Pancreas (tissue), 10 donors: ENCODE results near the gene OTULIN. TPM values are rescaled to one million over a fixed set of nuclear protein-coding genes. Genes with fewer than 3 reads are reported as not detected.

ENCODE experiments used
- ATAC-seq, 4 donors: fragments of 200-7000 bp; cut with Tn5 transposase; one replicate each; pipeline versions ENCODE4 v1.8.0 to v1.9.1; 2020; ENCODE audit warnings: mild to moderate bottlenecking in 4 of 4, moderate library complexity in 4 of 4
- DNase-seq, 6 donors: peaks; one replicate each; pipeline ENCODE4 v3.0.0-alpha.2; 2020
- FAIRE-seq: peaks from 2 replicates; lab custom pipeline; 2012; peaks lifted over from hg19 to GRCh38; lab: Jason Lieb, UNC
- H3K27ac ChIP-seq, 4 donors: fragments of 200-600 bp; sonication (generic); 1 replicate in 3 of 4; 2 replicates in 1 of 4; pipeline versions ENCODE4 v1.5.0 to v1.8.0; 2020
- H3K27me3 ChIP-seq, 4 donors: fragments of 200-600 bp; one replicate each; pipeline ENCODE4 v1.8.0; 2021
- H3K36me3 ChIP-seq, 3 donors: fragments of 200-600 bp; sonication (generic) in 1 of 3; one replicate each; pipeline versions ENCODE4 v1.5.0 to v1.8.0; 2020 to 2021
- H3K4me1 ChIP-seq, 3 donors: fragments of 200-600 bp; one replicate each; pipeline ENCODE4 v1.8.0; 2021
- H3K4me3 ChIP-seq, 4 donors: fragments of 200-600 bp; sonication (generic) in 2 of 4; one replicate each; pipeline versions ENCODE4 v1.5.0 to v1.8.0; 2020 to 2021
- H3K9me3 ChIP-seq, 4 donors: fragments of 200-600 bp; one replicate each; pipeline ENCODE4 v1.8.0; 2021
- WGBS, 2 donors: extraction: QIAGEN DNeasy Blood & Tissue Kit; methylation state at CpG; one replicate each; pipeline ENCODE4 v1.1.7; 2013; 5-methylcytosine and 5-hydroxymethylcytosine counted together
- intact Hi-C, 3 donors: fragments of 100-400 bp; cut with DNase I; formaldehyde crosslinking; loops; one replicate each; pipeline versions ENCODE4 v1.11.1 to v1.14.2; 2022
- polyA plus RNA-seq, 2 donors: library from polyadenylated mRNA; stranded (reverse); fragments of 200-250 nt; gene quantifications; one replicate each; pipeline ENCODE4 v1.2.3, GENCODE V29; 2013
- total RNA-seq, 6 donors: library from RNA; stranded (reverse); fragmentation: NEBNext Ultra II Directional in 4 of 6; extraction: Animal tissue kit (Norgen Biotek cat#: 25700) in 4 of 6; gene quantifications; one replicate each; pipeline versions ENCODE4 v1.2.1 to v1.2.4, GENCODE V29; 2021 to 2023
- TF ChIP-seq, protein P1 (sequence below), 4 donors: fragments of 200-600 bp; sonication (generic) in 3 of 4; IDR thresholded peaks; one replicate each; pipeline versions ENCODE4 v1.5.0 to v1.8.0; 2021; ENCODE audit warnings: antibody characterized with exemption in 4 of 4
- donor health status: healthy with polysubstance abuse.
- donor health status: DM: no; HTN: no; CAD: no; lungs with moderate emphysema.
- donor health status: DM: no; HTN: no; CAD: no.
- donor health status: control.
- donor health status: control.
- donor health status: Bipolar disorder and iron deficiency.
- donor health status: DM: yes; HTN: yes; CAD: no.
- donor health status: DM: no; HTN: no; CAD: no.
- donor health status: DM: no; HTN: no; CAD: no.
- donor health status: DM: yes; HTN: yes; CAD: no.

OTULIN gene
- total and polyA plus RNA-seq, 8 donors: 4.7 to 21.6 (median 11.5) TPM

- intact Hi-C loops: no loop called here
- no peak for FAIRE-seq
- no peak overlapping the region for H3K4me3 ChIP-seq
- no peak for ATAC-seq
- no peaks in the 10 kb centered on the region for H3K27me3 ChIP-seq
- TF ChIP-seq, protein P1, sequence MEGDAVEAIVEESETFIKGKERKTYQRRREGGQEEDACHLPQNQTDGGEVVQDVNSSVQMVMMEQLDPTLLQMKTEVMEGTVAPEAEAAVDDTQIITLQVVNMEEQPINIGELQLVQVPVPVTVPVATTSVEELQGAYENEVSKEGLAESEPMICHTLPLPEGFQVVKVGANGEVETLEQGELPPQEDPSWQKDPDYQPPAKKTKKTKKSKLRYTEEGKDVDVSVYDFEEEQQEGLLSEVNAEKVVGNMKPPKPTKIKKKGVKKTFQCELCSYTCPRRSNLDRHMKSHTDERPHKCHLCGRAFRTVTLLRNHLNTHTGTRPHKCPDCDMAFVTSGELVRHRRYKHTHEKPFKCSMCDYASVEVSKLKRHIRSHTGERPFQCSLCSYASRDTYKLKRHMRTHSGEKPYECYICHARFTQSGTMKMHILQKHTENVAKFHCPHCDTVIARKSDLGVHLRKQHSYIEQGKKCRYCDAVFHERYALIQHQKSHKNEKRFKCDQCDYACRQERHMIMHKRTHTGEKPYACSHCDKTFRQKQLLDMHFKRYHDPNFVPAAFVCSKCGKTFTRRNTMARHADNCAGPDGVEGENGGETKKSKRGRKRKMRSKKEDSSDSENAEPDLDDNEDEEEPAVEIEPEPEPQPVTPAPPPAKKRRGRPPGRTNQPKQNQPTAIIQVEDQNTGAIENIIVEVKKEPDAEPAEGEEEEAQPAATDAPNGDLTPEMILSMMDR (IDR thresholded peaks at IDR 0.05): no peak
- no peak for DNase-seq
- no peaks in the 10 kb centered on the region for H3K9me3 ChIP-seq
- no peak overlapping the region for H3K27ac ChIP-seq
- H3K36me3 ChIP-seq: peaks cover 0 to 5% (median 0%) of the 10 kb centered on the region in 3 donors
- 84% methylated on average over 5 of the region's 5 CpGs for WGBS, 2 donors
- H3K4me1 ChIP-seq: no peaks in the 10 kb centered on the region
Measured at GRCh38 chr5:14745188-14745563, 80.7 kb downstream of the OTULIN start.

GRCh38 chr5:14745753-14746152, 81.2 kb downstream of the OTULIN start:
- H3K9me3 ChIP-seq: no peaks in the 10 kb centered on the region
- TF ChIP-seq, protein P1 (IDR thresholded peaks at IDR 0.05): no peak
- FAIRE-seq (no peak), DNase-seq (no peak), ATAC-seq (no peak)
- peaks cover 0 to 5% (median 0%) of the 10 kb centered on the region in 3 donors for H3K36me3 ChIP-seq
- no peaks in the 10 kb centered on the region for H3K4me1 ChIP-seq
- intact Hi-C loops: no loop called here
- WGBS, 2 donors: 93 to 95% methylated on average over 14 of the region's 14 CpGs
- no peaks in the 10 kb centered on the region for H3K27me3 ChIP-seq
- H3K27ac ChIP-seq: no peak overlapping the region
- no peak overlapping the region for H3K4me3 ChIP-seq

GRCh38 chr5:14748180-14748900, 83.8 kb downstream of the OTULIN start:
- Histone ChIP-seq H3K4me3 (no peak overlapping the region), H3K9me3 (no peaks in the 10 kb centered on the region), H3K27ac (no peak overlapping the region), H3K36me3 (peaks cover 0 to 5% (median 0%) of the 10 kb centered on the region in 3 donors), H3K27me3 (no peaks in the 10 kb centered on the region), H3K4me1 (no peaks in the 10 kb centered on the region)
- TF ChIP-seq, protein P1 (IDR thresholded peaks at IDR 0.05): no peak
- no peak for DNase-seq
- intact Hi-C loops: no loop called here
- no peak for FAIRE-seq
- WGBS, 2 donors: 88 to 91% methylated on average over 12 of the region's 12 CpGs
- ATAC-seq: no peak

Other genes starting within 250 kb of the OTULIN start
- 10 to 100 TPM in 5 of 6 donors, 1 to 10 TPM in 1; 6.3 to 24.2 (median 13.0) TPM for gene OTULINL, start 82.9 kb upstream of the OTULIN start, total RNA-seq
- 10 to 100 TPM in 1 of 2 donors, 1 to 10 TPM in 1; 4.6 to 23.8 TPM for gene OTULINL, start 82.9 kb upstream of the OTULIN start, polyA plus RNA-seq
- 10 to 100 TPM; 26.9 to 48.6 (median 40.3) TPM for gene ANKH, start 207.1 kb downstream of the OTULIN start, total RNA-seq
- gene ANKH, start 207.1 kb downstream of the OTULIN start, polyA plus RNA-seq: 10 to 100 TPM; 11.8 to 36.0 TPM